DND-41 (cell line): ENCODE results near the gene APBB2.

Experiments
- ATAC-seq: fragments of 200-7000 bp; cut with Tn5 transposase; 3 replicates; pipeline ENCODE4 v1.9.1; 2021; ENCODE audit warnings: low read depth; ENCODE audit not compliant: insufficient read depth
- DNase-seq: peaks from one replicate; pipeline ENCODE4 v3.0.0-alpha.2; 2020
- H2AFZ ChIP-seq: 2 replicates; pipeline ENCODE4 v1.6.0; 2012; ENCODE audit warnings: low read depth, low read length
- H3K27ac ChIP-seq: 2 replicates; pipeline ENCODE4 v1.5.1; 2012; ENCODE audit warnings: low read length, inconsistent platforms
- H3K27me3 ChIP-seq: fragments of 200-600 bp; sonication (generic); 2 replicates; pipeline ENCODE4 v1.6.0; 2012; ENCODE audit warnings: low read length, mild to moderate bottlenecking, inconsistent platforms; ENCODE audit not compliant: insufficient read depth, poor library complexity
- H3K36me3 ChIP-seq: 2 replicates; pipeline ENCODE4 v1.5.1; 2012; ENCODE audit warnings: low read length, inconsistent platforms; ENCODE audit not compliant: insufficient read depth
- H3K4me1 ChIP-seq: 2 replicates; pipeline ENCODE4 v1.5.1; 2012; ENCODE audit warnings: mild to moderate bottlenecking, low read length; ENCODE audit not compliant: insufficient read depth
- H3K4me2 ChIP-seq: 2 replicates; pipeline ENCODE4 v1.6.0; 2012; ENCODE audit warnings: mild to moderate bottlenecking, moderate library complexity, low read length, inconsistent platforms; ENCODE audit not compliant: insufficient read depth
- H3K4me3 ChIP-seq, 2 experiments: fragments of 200-600 bp in 1 of 2; shearing (Covaris generic) in 1 of 2; 2 replicates each; pipeline ENCODE4 v1.5.1; 2012 to 2016; ENCODE audit warnings: inconsistent platforms in 2 of 2, low read length in 2 of 2, mild to moderate bottlenecking in 2 of 2, low read depth in 1 of 2, moderate library complexity in 1 of 2
- H3K79me2 ChIP-seq: 2 replicates; pipeline ENCODE4 v1.6.0; 2012; ENCODE audit warnings: low read length, inconsistent platforms; ENCODE audit not compliant: insufficient read depth
- H3K9ac ChIP-seq: 2 replicates; pipeline ENCODE4 v1.6.0; 2012; ENCODE audit warnings: low read depth, mild to moderate bottlenecking, inconsistent platforms, low read length, moderate library complexity
- H3K9me3 ChIP-seq: 2 replicates; pipeline ENCODE4 v1.5.1; 2012; ENCODE audit warnings: low read length, moderate library complexity, mild to moderate bottlenecking, inconsistent platforms; ENCODE audit not compliant: insufficient read depth, severe bottlenecking
- H4K20me1 ChIP-seq: 2 replicates; pipeline ENCODE4 v1.6.0; 2012; ENCODE audit warnings: low read length; ENCODE audit not compliant: insufficient read depth
- CTCF ChIP-seq: IDR thresholded peaks from 2 replicates; pipeline ENCODE4 v1.5.1; 2012; ENCODE audit warnings: borderline replicate concordance, low read length, moderate library complexity, mild to moderate bottlenecking; ENCODE audit not compliant: poor library complexity, severe bottlenecking; ENCODE audit errors: extremely low read depth
- EZH2 ChIP-seq: IDR thresholded peaks from 3 replicates; pipeline ENCODE4 v1.6.1; 2012; ENCODE audit warnings: borderline replicate concordance, low read depth, mild to moderate bottlenecking, moderate library complexity, low read length, inconsistent platforms; ENCODE audit not compliant: severe bottlenecking

The APBB2 gene

GRCh38 chr4:41143311-41144039 is 70.9 kb downstream of the APBB2 start:
- ATAC-seq = no peak
- no peaks in the 10 kb centered on the region for H3K4me1 ChIP-seq

GRCh38 chr4:41142376-41143310 is 71.7 kb downstream of the APBB2 start:
- H3K79me2 ChIP-seq = no peaks in the 10 kb centered on the region
- H3K9ac ChIP-seq = no peak overlapping the region
- no peaks in the 10 kb centered on the region for H3K9me3 ChIP-seq
- no peaks in the 10 kb centered on the region for H3K27me3 ChIP-seq
- no peaks in the 10 kb centered on the region for H3K4me1 ChIP-seq
- H3K4me2 ChIP-seq = no peak overlapping the region
- ATAC-seq = no peak
- no peak for TF ChIP-seq CTCF
- TF ChIP-seq EZH2 = no peak
- no peak overlapping the region; the same call in 1 of the 2 replicates for H2AFZ ChIP-seq
- no peaks in the 10 kb centered on the region for H3K36me3 ChIP-seq
- no peak for DNase-seq
- no peaks in the 10 kb centered on the region for H4K20me1 ChIP-seq
- no peak overlapping the region for H3K4me3 ChIP-seq
- no peak overlapping the region for H3K27ac ChIP-seq

More at GRCh38 chr4:41143311-41144039, 70.9 kb downstream of the APBB2 start:
- no peak overlapping the region for H3K9ac ChIP-seq
- H3K79me2 ChIP-seq = no peaks in the 10 kb centered on the region
- no peaks in the 10 kb centered on the region for H3K36me3 ChIP-seq
- H3K4me2 ChIP-seq = no peak overlapping the region
- H2AFZ ChIP-seq = no peak overlapping the region; the same call in 1 of the 2 replicates
- no peak for TF ChIP-seq EZH2
- no peak for TF ChIP-seq CTCF
- H4K20me1 ChIP-seq = no peaks in the 10 kb centered on the region
- H3K4me3 ChIP-seq = no peak overlapping the region
- no peak overlapping the region for H3K27ac ChIP-seq
- H3K27me3 ChIP-seq = no peaks in the 10 kb centered on the region
- no peaks in the 10 kb centered on the region for H3K9me3 ChIP-seq
- DNase-seq = no peak

GRCh38 chr4:41141900-41142299 is 72.4 kb downstream of the APBB2 start:
- Histone ChIP-seq H2AFZ (no peak overlapping the region), H3K4me2 (no peak overlapping the region), H3K36me3 (no peaks in the 10 kb centered on the region), H3K4me1 (no peaks in the 10 kb centered on the region), H3K79me2 (no peaks in the 10 kb centered on the region), H3K27ac (no peak overlapping the region), H3K4me3 (no peak overlapping the region), H3K9me3 (no peaks in the 10 kb centered on the region), H3K9ac (no peak overlapping the region), H3K27me3 (no peaks in the 10 kb centered on the region), H4K20me1 (no peaks in the 10 kb centered on the region)
- ATAC-seq (no peak), DNase-seq (no peak)
- no peak for TF ChIP-seq CTCF
- TF ChIP-seq EZH2 = no peak
